Breast epithelium (tissue), 4 donors: Measurements from ENCODE around the gene ZNF441. TPM values are rescaled to one million over a fixed set of nuclear protein-coding genes. Genes with fewer than 3 reads are reported as not detected.

ENCODE experiments used
- DNase-seq, 2 donors: peaks; one replicate each; pipeline ENCODE4 v3.0.0-alpha.2; 2019; ENCODE audit warnings: low spot score in 2 of 2
- H3K27ac ChIP-seq, 2 donors: fragments of 200-600 bp; sonication (generic) in 1 of 2; one replicate each; pipeline ENCODE4 v1.5.1; 2016 to 2019; ENCODE audit warnings: mild to moderate bottlenecking in 1 of 2
- H3K27me3 ChIP-seq, 2 donors: fragments of 200-600 bp; sonication (generic) in 1 of 2; one replicate each; pipeline versions ENCODE4 v1.5.1 to v1.6.0; 2017 to 2019; ENCODE audit warnings: control low read depth in 1 of 2, mild to moderate bottlenecking in 1 of 2
- H3K36me3 ChIP-seq: fragments of 200-600 bp; one replicate; pipeline ENCODE4 v1.5.1; 2019
- H3K4me1 ChIP-seq, 2 donors: fragments of 200-600 bp; sonication (generic); one replicate each; pipeline ENCODE4 v1.5.1; 2016 to 2019; ENCODE audit warnings: control low read depth in 1 of 2
- H3K4me3 ChIP-seq, 3 donors: fragments of 200-600 bp; sonication (generic); 1 replicate in 2 of 3; 2 replicates in 1 of 3; pipeline ENCODE4 v1.5.1; 2016 to 2019; ENCODE audit warnings: mild to moderate bottlenecking in 3 of 3, moderate library complexity in 2 of 3
- H3K9me3 ChIP-seq, 2 donors: fragments of 200-600 bp; sonication (generic) in 1 of 2; one replicate each; pipeline ENCODE4 v1.5.1; 2016 to 2019; ENCODE audit warnings: control low read depth in 1 of 2
- CTCF ChIP-seq, 3 donors: fragments of 450-650 bp; IDR thresholded peaks; one replicate each; pipeline ENCODE4 v1.5.1; 2016 to 2017; ENCODE audit warnings: antibody characterized with exemption in 3 of 3, mild to moderate bottlenecking in 3 of 3, moderate library complexity in 3 of 3
- POLR2A ChIP-seq: fragments of 450-650 bp; IDR thresholded peaks from one replicate; pipeline ENCODE4 v1.6.1; 2016; ENCODE audit warnings: antibody characterized with exemption, mild to moderate bottlenecking, moderate library complexity
- POLR2AphosphoS5 ChIP-seq, 3 donors: sonication (generic); formaldehyde crosslinking; IDR thresholded peaks; one replicate each; pipeline ENCODE4 v1.6.1; 2017; ENCODE audit warnings: antibody characterized with exemption in 3 of 3
- intact Hi-C: fragments of 100-400 bp; cut with DNase I; formaldehyde crosslinking; loops from one replicate; pipeline ENCODE4 v1.15.1; 2023; ENCODE audit warnings: low total_unique reads
- total RNA-seq, 3 donors: library from RNA; depleted of rRNA; stranded (reverse); fragments of >200 nt; gene quantifications; one replicate each; pipeline ENCODE4 v1.1.0, GENCODE V29; 2016

ZNF441 gene
- total RNA-seq, result 10 to 100 TPM in 2 of 3 donors, 1 to 10 TPM in 1; 7.7 to 17.6 (median 10.2) TPM

GRCh38 chr19:11766597-11767591, at the start of gene ZNF441:
Gene ZNF441 (plus strand): TSS chr19:11767000. CDS start chr19:11767194, 194 bp downstream.
- Histone ChIP-seq H3K36me3 (no peaks in the 10 kb centered on the region), H3K4me3 (peak within 1 kb of the TSS; percentile 80 to 91 (median 89)), H3K9me3 (peaks cover under 1 to 9% of the 10 kb centered on the region in 2 donors), H3K27me3 (no peaks in the 10 kb centered on the region), H3K27ac (peak within 1 kb of the TSS; percentile 96 to 99), H3K4me1 (peaks cover 2 to 3% of the 10 kb centered on the region in 2 donors)
- intact Hi-C loops, result loop anchor here (5.0 kb wide), 1 partner anchor 875 kb away; no protein-coding TSS in a partner anchor
- TF ChIP-seq CTCF (IDR thresholded peaks at IDR 0.05) (peak in 1 of 3 donors; percentile 5), POLR2AphosphoS5 (IDR thresholded peaks at IDR 0.05) (peak; percentile 82 to 89 (median 83)), POLR2A (peak; percentile 23)
- peak; percentile 96 to 98 for DNase-seq

DNA sequence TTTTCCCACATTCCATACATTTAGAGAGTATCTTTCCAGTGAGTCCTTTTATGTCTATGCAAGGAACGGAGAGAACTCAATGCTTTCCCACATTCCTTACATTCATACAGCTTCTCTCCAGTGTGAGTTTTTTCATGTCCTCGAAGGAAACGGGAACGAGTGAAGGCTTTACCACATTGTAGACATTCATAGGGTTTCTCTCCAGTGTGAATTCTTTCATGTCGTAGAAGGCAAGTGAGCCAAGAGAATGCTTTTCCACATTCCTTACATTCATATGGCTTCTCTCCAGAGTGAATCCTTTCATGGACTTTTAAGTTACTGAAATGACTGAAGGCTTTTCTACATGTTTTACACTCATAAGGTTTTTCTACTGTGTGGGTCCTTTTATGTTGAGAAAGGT, 45.1 kb upstream of the ZNF441 start:
- peaks cover 18% of the 10 kb centered on the region for H3K36me3 ChIP-seq
- H3K4me3 ChIP-seq, result no peak overlapping the region
- no peaks in the 10 kb centered on the region for H3K27me3 ChIP-seq
- H3K27ac ChIP-seq, result no peak overlapping the region
- H3K4me1 ChIP-seq, result no peaks in the 10 kb centered on the region
- no peak for TF ChIP-seq CTCF (IDR thresholded peaks at IDR 0.05)
- no peak for TF ChIP-seq POLR2A
- TF ChIP-seq POLR2AphosphoS5 (IDR thresholded peaks at IDR 0.05), result no peak
- DNase-seq, result no peak
- H3K9me3 ChIP-seq, result peaks cover 19 to 26% of the 10 kb centered on the region in 2 donors
- intact Hi-C loops, result no loop called here

GRCh38 chr19:11722414-11722813, 44.4 kb upstream of the ZNF441 start:
- intact Hi-C loops, result no loop called here
- Histone ChIP-seq H3K4me1 (no peaks in the 10 kb centered on the region), H3K9me3 (peaks cover 19 to 26% of the 10 kb centered on the region in 2 donors), H3K36me3 (peaks cover 18% of the 10 kb centered on the region), H3K27me3 (no peaks in the 10 kb centered on the region), H3K27ac (no peak overlapping the region), H3K4me3 (no peak overlapping the region)
- no peak for DNase-seq
- no peak for TF ChIP-seq CTCF (IDR thresholded peaks at IDR 0.05)
- TF ChIP-seq POLR2A, result no peak
- no peak for TF ChIP-seq POLR2AphosphoS5 (IDR thresholded peaks at IDR 0.05)

DNA sequence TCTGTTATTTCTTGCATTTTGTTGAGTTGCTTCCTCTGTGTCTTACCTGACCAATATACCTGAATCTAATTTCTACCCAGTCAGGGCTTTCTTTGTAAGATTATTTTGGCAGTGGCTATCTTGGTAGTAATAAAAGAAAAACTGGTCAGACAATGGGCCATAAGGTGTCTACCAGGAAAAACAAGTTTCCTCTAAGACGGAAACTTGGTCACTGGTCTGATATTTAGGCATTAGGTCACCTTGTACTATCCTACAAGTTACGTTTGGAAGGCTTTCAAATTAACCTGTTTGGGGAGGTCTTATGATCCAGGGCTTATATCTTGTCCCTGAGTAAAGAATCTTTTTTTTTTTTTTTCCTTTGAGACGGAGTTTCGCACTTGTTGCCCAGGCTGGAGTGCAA, 37.2 kb upstream of the ZNF441 start:
- Histone ChIP-seq H3K27ac (peak overlapping the region; percentile 54 to 63), H3K9me3 (peaks cover 0 to 4% of the 10 kb centered on the region in 2 donors), H3K4me3 (no peak overlapping the region), H3K27me3 (no peaks in the 10 kb centered on the region), H3K36me3 (no peaks in the 10 kb centered on the region), H3K4me1 (no peaks in the 10 kb centered on the region)
- TF ChIP-seq POLR2AphosphoS5 (IDR thresholded peaks at IDR 0.05) (no peak), POLR2A (no peak), CTCF (IDR thresholded peaks at IDR 0.05) (no peak)
- DNase-seq, result no peak
- intact Hi-C loops, result no loop called here

- TF ChIP-seq CTCF (IDR thresholded peaks at IDR 0.05) (no peak), POLR2A (no peak), POLR2AphosphoS5 (IDR thresholded peaks at IDR 0.05) (no peak)
- no peaks in the 10 kb centered on the region for H3K9me3 ChIP-seq
- H3K4me3 ChIP-seq, result no peak overlapping the region
- H3K4me1 ChIP-seq, result no peaks in the 10 kb centered on the region
- H3K27me3 ChIP-seq, result no peaks in the 10 kb centered on the region
- no peaks in the 10 kb centered on the region for H3K36me3 ChIP-seq
- DNase-seq, result no peak
- intact Hi-C loops, result no loop called here
- H3K27ac ChIP-seq, result no peak overlapping the region
Measured at GRCh38 chr19:11735375-11735774, 31.4 kb upstream of the ZNF441 start.
